Neutrophil (primary cell): ENCODE results near the gene RSBN1L.

Experiments
- H3K27ac ChIP-seq: fragments of 200-600 bp; sonication (generic); 2 replicates; pipeline ENCODE4 v1.5.1; 2016; ENCODE audit warnings: mild to moderate bottlenecking, moderate library complexity
- H3K27me3 ChIP-seq: fragments of 200-600 bp; sonication (generic); 2 replicates; pipeline ENCODE4 v1.6.0; 2016; ENCODE audit warnings: mild to moderate bottlenecking
- H3K36me3 ChIP-seq: fragments of 200-600 bp; sonication (generic); 2 replicates; pipeline ENCODE4 v1.5.1; 2017
- H3K4me1 ChIP-seq, 2 experiments: fragments of 200-600 bp in 1 of 2; sonication (generic) in 1 of 2; 1 replicate in 1 of 2; 2 replicates in 1 of 2; pipeline versions ENCODE4 v1.5.1 to v1.6.1; 2013 to 2016; ENCODE audit warnings: low read depth in 1 of 2, low read length in 1 of 2, mild to moderate bottlenecking in 1 of 2, moderate library complexity in 1 of 2; ENCODE audit not compliant: control insufficient read depth in 1 of 2, insufficient read depth in 1 of 2
- H3K4me3 ChIP-seq, 2 experiments: fragments of 200-600 bp in 1 of 2; sonication (generic) in 1 of 2; 1 replicate in 1 of 2; 2 replicates in 1 of 2; pipeline ENCODE4 v1.5.1; 2013 to 2016; ENCODE audit warnings: low read depth in 1 of 2, low read length in 1 of 2, mild to moderate bottlenecking in 1 of 2, moderate library complexity in 1 of 2
- H3K9me3 ChIP-seq: fragments of 200-600 bp; sonication (generic); 2 replicates; pipeline ENCODE4 v1.5.1; 2016
- CTCF ChIP-seq: fragments of 200-600 bp; sonication (generic); IDR thresholded peaks from 2 replicates; pipeline ENCODE4 v1.5.1; 2016; ENCODE audit warnings: antibody characterized with exemption

RSBN1L gene

GRCh38 chr7:77727527-77727926 lies 31.3 kb downstream of the RSBN1L start:
- Histone ChIP-seq H3K9me3 (no peaks in the 10 kb centered on the region), H3K27me3 (no peaks in the 10 kb centered on the region), H3K4me1 (peaks cover 42 to 78% of the 10 kb centered on the region in 2 experiments), H3K27ac (peak overlapping the region; percentile 91), H3K36me3 (no peaks in the 10 kb centered on the region), H3K4me3 (peak overlapping the region in 1 of 2 experiments; percentile 17)
- no peak for TF ChIP-seq CTCF

GRCh38 chr7:77727936-77728701 lies 31.9 kb downstream of the RSBN1L start:
- TF ChIP-seq CTCF: no peak
- Histone ChIP-seq H3K4me3 (peak overlapping the region in 1 of 2 experiments; percentile 17), H3K36me3 (no peaks in the 10 kb centered on the region), H3K27ac (peak overlapping the region; percentile 91), H3K4me1 (peaks cover 37 to 72% of the 10 kb centered on the region in 2 experiments), H3K9me3 (no peaks in the 10 kb centered on the region), H3K27me3 (no peaks in the 10 kb centered on the region)

- Histone ChIP-seq H3K27me3 (no peaks in the 10 kb centered on the region), H3K4me3 (no peak overlapping the region), H3K27ac (peak overlapping the region; percentile 91), H3K4me1 (peaks cover 37 to 56% of the 10 kb centered on the region in 2 experiments), H3K36me3 (no peaks in the 10 kb centered on the region), H3K9me3 (no peaks in the 10 kb centered on the region)
- no peak for TF ChIP-seq CTCF
Observed at GRCh38 chr7:77729574-77730348, 33.5 kb downstream of the RSBN1L start.

- H3K9me3 ChIP-seq: no peaks in the 10 kb centered on the region
- H3K27ac ChIP-seq: no peak overlapping the region
- H3K4me1 ChIP-seq: peaks cover 22 to 42% of the 10 kb centered on the region in 2 experiments
- H3K4me3 ChIP-seq: no peak overlapping the region
- H3K27me3 ChIP-seq: no peaks in the 10 kb centered on the region
- no peaks in the 10 kb centered on the region for H3K36me3 ChIP-seq
- no peak for TF ChIP-seq CTCF
Observed at GRCh38 chr7:77731716-77732115, 35.5 kb downstream of the RSBN1L start.

- H3K4me3 ChIP-seq: no peak overlapping the region
- H3K27me3 ChIP-seq: no peaks in the 10 kb centered on the region
- H3K9me3 ChIP-seq: no peaks in the 10 kb centered on the region
- H3K4me1 ChIP-seq: peaks cover 0 to 11% of the 10 kb centered on the region in 2 experiments
- H3K36me3 ChIP-seq: peaks cover 17% of the 10 kb centered on the region
- H3K27ac ChIP-seq: peak overlapping the region; percentile 38
- no peak for TF ChIP-seq CTCF
Observed at GRCh38 chr7:77734659-77735421, 38.6 kb downstream of the RSBN1L start.
